Heart right ventricle (tissue), 16 donors: Measurements from ENCODE around the gene GKAP1. TPM values are rescaled to one million over a fixed set of nuclear protein-coding genes. Genes with fewer than 3 reads are reported as not detected.

Experiments used
- ATAC-seq, 8 donors: fragments of 200-7000 bp; cut with Tn5 transposase; one replicate each; pipeline ENCODE4 v1.9.1; 2020; ENCODE audit warnings: mild to moderate bottlenecking in 8 of 8, moderate library complexity in 8 of 8, moderate number of reproducible peaks in 1 of 8
- DNase-seq, 2 donors: peaks; one replicate each; pipeline ENCODE4 v3.0.0-alpha.2; 2020
- H3K27ac ChIP-seq, 10 donors: fragments of 200-600 bp; sonication (generic) in 2 of 10; one replicate each; pipeline versions ENCODE4 v1.5.0 to v1.8.0; 2020 to 2022; ENCODE audit warnings: mild to moderate bottlenecking in 3 of 10
- H3K27me3 ChIP-seq, 7 donors: fragments of 200-600 bp; one replicate each; pipeline ENCODE4 v1.8.0; 2021 to 2022; ENCODE audit warnings: mild to moderate bottlenecking in 2 of 7
- H3K36me3 ChIP-seq, 9 donors: fragments of 200-600 bp; sonication (generic) in 1 of 9; one replicate each; pipeline versions ENCODE4 v1.5.0 to v1.8.0; 2020 to 2022; ENCODE audit warnings: mild to moderate bottlenecking in 2 of 9
- H3K4me1 ChIP-seq, 9 donors: fragments of 200-600 bp; sonication (generic) in 1 of 9; one replicate each; pipeline versions ENCODE4 v1.5.0 to v1.8.0; 2020 to 2022; ENCODE audit warnings: mild to moderate bottlenecking in 4 of 9
- H3K4me3 ChIP-seq, 10 donors: fragments of 200-600 bp; sonication (generic) in 2 of 10; one replicate each; pipeline versions ENCODE4 v1.5.0 to v1.8.0; 2020 to 2022; ENCODE audit warnings: mild to moderate bottlenecking in 7 of 10, moderate library complexity in 2 of 10
- H3K9me3 ChIP-seq, 11 donors: fragments of 200-600 bp in 10 of 11; sonication (generic) in 2 of 11; one replicate each; pipeline versions ENCODE4 v1.5.0 to v1.8.0; 2013 to 2022; ENCODE audit warnings: mild to moderate bottlenecking in 2 of 11, control low read depth in 1 of 11, moderate library complexity in 1 of 11
- CTCF ChIP-seq, 9 donors: fragments of 200-600 bp; sonication (generic) in 2 of 9; IDR thresholded peaks; one replicate each; pipeline versions ENCODE4 v1.5.0 to v1.8.0; 2021 to 2022; ENCODE audit warnings: antibody characterized with exemption in 9 of 9, mild to moderate bottlenecking in 5 of 9, moderate library complexity in 1 of 9
- WGBS, 2 donors: extraction: QIAGEN DNeasy Blood & Tissue Kit; methylation state at CpG; one replicate each; pipeline ENCODE4 v1.1.7; 2013; ENCODE audit warnings: inconsistent platforms in 1 of 2; 5-methylcytosine and 5-hydroxymethylcytosine counted together
- intact Hi-C, 10 donors: fragments of 100-400 bp; cut with DNase I; formaldehyde crosslinking; loops; one replicate each; pipeline versions ENCODE4 v1.11.1 to v1.14.2; 2022
- polyA plus RNA-seq, 2 donors: library from polyadenylated mRNA; stranded (reverse); fragments of 200-250 nt; gene quantifications; one replicate each; pipeline ENCODE4 v1.2.3, GENCODE V29; 2013
- total RNA-seq, 10 donors: library from RNA; stranded (reverse); fragmentation: NEBNext Ultra II Directional in 3 of 10; extraction: Animal tissue kit (Norgen Biotek cat#: 25700) in 3 of 10; gene quantifications; one replicate each; pipeline versions ENCODE4 v1.2.1 to v1.2.4, GENCODE V29; 2021 to 2023
- donor health status: Arrhythmogenic right ventricular cardiomyopathy.
- donor health status: ischemic (EF 13 %, LVEDD 7.1; RV severe dilation, severe dysfunction).
- donor health status: healthy with polysubstance abuse.
- donor health status: DM: no; HTN: yes; CAD: no.
- donor health status: DM: no; HTN: no; CAD: no.
- donor health status: ischemic (EF 25% LVEDD 6.9; RV normal size, moderate dysfunction).
- donor health status: ischemic (EF 25% LVEDD 5.7; RV mildly dilated, moderate dysfunction).
- donor health status: healthy.
- donor health status: DM: yes; HTN: yes; CAD: no.
- donor health status: Ischemic cardiomyopathy.
- donor health status: ischemic (EF 35%, LVEDD 5.7; RV mildly dilated, moderate dysfunction).
- donor health status: nonischemic (EF 11% LVEDD 7.7; RV severe dilation, severe dysfunction).
- donor health status: DM: yes; HTN: yes; CAD: no.
- donor health status: PGD.
- donor health status: ischemic (EF 29% LVEDD 5.4; RV normal size, mild dysfunction).
- donor health status: nonischemic (EF 23%, LVEDD 6.1; RV moderate dilation, normal function).

Gene GKAP1
- total and polyA plus RNA-seq, 12 donors = 13.2 to 25.0 (median 19.9) TPM

- Histone ChIP-seq H3K27me3 (no peaks in the 10 kb centered on the region), H3K27ac (peak overlapping the region in 4 of 10 donors; percentile 10 to 46 (median 12)), H3K9me3 (peaks cover 0 to 7% (median 0%) of the 10 kb centered on the region in 11 donors), H3K36me3 (peaks cover 0 to 5% (median 0%) of the 10 kb centered on the region in 9 donors), H3K4me1 (peaks cover 0 to 87% (median 58%) of the 10 kb centered on the region in 9 donors), H3K4me3 (no peak overlapping the region)
- intact Hi-C loops = loop anchor here in 1 of 10 donors (10.0 kb wide), 1 partner anchor 46 kb away; no protein-coding TSS in a partner anchor
- DNase-seq (no peak), ATAC-seq (no peak)
- WGBS, 2 donors = 84 to 89% methylated on average over 1 of the region's 1 CpG
- TF ChIP-seq CTCF (IDR thresholded peaks at IDR 0.05) = no peak
Observed at GRCh38 chr9:83701286-83701685, 116.3 kb downstream of the GKAP1 start.

GRCh38 chr9:83699615-83700014 is 118.0 kb downstream of the GKAP1 start:
- WGBS, 2 donors = 74 to 76% methylated on average over 3 of the region's 3 CpGs
- DNase-seq (no peak), ATAC-seq (peak in 1 of 8 donors; percentile 30)
- intact Hi-C loops = loop anchor here in 1 of 10 donors (10.0 kb wide), 1 partner anchor 45 kb away; no protein-coding TSS in a partner anchor
- H3K4me3 ChIP-seq = no peak overlapping the region
- no peak for TF ChIP-seq CTCF (IDR thresholded peaks at IDR 0.05)
- no peaks in the 10 kb centered on the region for H3K9me3 ChIP-seq
- H3K36me3 ChIP-seq = peaks cover 0 to 5% (median 0%) of the 10 kb centered on the region in 9 donors
- H3K27ac ChIP-seq = no peak overlapping the region
- no peaks in the 10 kb centered on the region for H3K27me3 ChIP-seq
- peaks cover 0 to 83% (median 53%) of the 10 kb centered on the region in 9 donors for H3K4me1 ChIP-seq

- intact Hi-C loops = no loop called here
- H3K9me3 ChIP-seq = no peaks in the 10 kb centered on the region
- WGBS, 2 donors = 76 to 77% methylated on average over 4 of the region's 4 CpGs
- TF ChIP-seq CTCF (IDR thresholded peaks at IDR 0.05) = no peak
- H3K36me3 ChIP-seq = no peaks in the 10 kb centered on the region
- DNase-seq (no peak), ATAC-seq (peak in 1 of 8 donors; percentile 11)
- no peak overlapping the region for H3K27ac ChIP-seq
- peaks cover 0 to 86% (median 54%) of the 10 kb centered on the region in 9 donors for H3K4me1 ChIP-seq
- H3K4me3 ChIP-seq = no peak overlapping the region
- H3K27me3 ChIP-seq = no peaks in the 10 kb centered on the region
Observed at GRCh38 chr9:83698976-83699585, 118.5 kb downstream of the GKAP1 start.

- intact Hi-C loops = no loop called here
- no peak for ATAC-seq
- WGBS, 2 donors = 84 to 88% methylated on average over 3 of the region's 3 CpGs
Observed at GRCh38 chr9:83691492-83691891, 126.1 kb downstream of the GKAP1 start.

More at GRCh38 chr9:83691492-83691891, 126.1 kb downstream of the GKAP1 start:
- H3K27me3 ChIP-seq = no peaks in the 10 kb centered on the region
- no peak for DNase-seq
- TF ChIP-seq CTCF (IDR thresholded peaks at IDR 0.05) = no peak
- H3K36me3 ChIP-seq = no peaks in the 10 kb centered on the region
- no peak overlapping the region for H3K27ac ChIP-seq
- H3K4me3 ChIP-seq = no peak overlapping the region
- H3K4me1 ChIP-seq = peaks cover 0 to 85% (median 58%) of the 10 kb centered on the region in 9 donors
- H3K9me3 ChIP-seq = no peaks in the 10 kb centered on the region

Other genes starting within 250 kb of the GKAP1 start
- 1 to 10 TPM; 2.2 to 7.5 (median 4.2) TPM for gene IDNK, start 194.6 kb downstream of the GKAP1 start, total RNA-seq
- 1 to 10 TPM; 2.2 to 4.2 TPM for gene IDNK, start 194.6 kb downstream of the GKAP1 start, polyA plus RNA-seq
- 100 to 1,000 TPM in 5 of 10 donors, 10 to 100 TPM in 5; 86.1 to 123 (median 99.2) TPM for gene UBQLN1, start 109.8 kb downstream of the GKAP1 start, total RNA-seq
- 10 to 100 TPM; 20.2 to 43.7 TPM for gene UBQLN1, start 109.8 kb downstream of the GKAP1 start, polyA plus RNA-seq
- gene KIF27, start 103.7 kb upstream of the GKAP1 start, total RNA-seq = 1 to 10 TPM; 2.1 to 6.3 (median 3.2) TPM
- gene KIF27, start 103.7 kb upstream of the GKAP1 start, polyA plus RNA-seq = 1 to 10 TPM in 1 of 2 donors, under 1 TPM in 1; 0.57 to 1.9 TPM
- 100 to 1,000 TPM; 269 to 351 (median 326) TPM for gene HNRNPK, start 162.4 kb upstream of the GKAP1 start, total RNA-seq
- 100 to 1,000 TPM; 129 to 239 TPM for gene HNRNPK, start 162.4 kb upstream of the GKAP1 start, polyA plus RNA-seq
- 1 to 10 TPM; 4.2 to 9.7 (median 5.8) TPM for gene RMI1, start 163.0 kb upstream of the GKAP1 start, total RNA-seq
- gene RMI1, start 163.0 kb upstream of the GKAP1 start, polyA plus RNA-seq = 1 to 10 TPM; 2.4 to 2.6 TPM